ENCODE results near the gene HS6ST1. TPM values are rescaled to one million over a fixed set of nuclear protein-coding genes. Genes with fewer than 3 reads are reported as not detected.
A peak's percentile ranks its signal among the peaks of the same experiment; 100 is the strongest.

HS6ST1 gene
- total RNA-seq, 4 donors from 2014 or later: 16.1 to 38.6 (median 26.5) TPM

- Histone ChIP-seq H3K27ac (peak overlapping the region; percentile 60 to 92 (median 81)), H3K36me3 (no peaks in the 10 kb centered on the region), H3K4me1 (peaks cover 34 to 71% (median 47%) of the 10 kb centered on the region in 4 donors), H3K9me3 (no peaks in the 10 kb centered on the region), H3K4me3 (no peak overlapping the region), H3K27me3 (no peaks in the 10 kb centered on the region)
- in situ Hi-C loops (cut with MboI; ENCODE audit: low pct_ligation_motif_present in 1 of 4, low pct_unique_long_range_greater_than_20kb in 1 of 4, low sequenced_read_pairs in 3 of 4): no loop called here
- DNase-seq: peak; percentile 53
- TF ChIP-seq POLR2A (IDR thresholded peaks at IDR 0.05) (no peak), POLR2AphosphoS5 (IDR thresholded peaks at IDR 0.05) (peak in 1 of 3 donors; percentile 30), EP300 (IDR thresholded peaks at IDR 0.05; ENCODE audit: low read depth) (no peak), CTCF (IDR thresholded peaks at IDR 0.05) (no peak)
- intact Hi-C loops (cut with DNase I; ENCODE audit: low total_unique reads): loop anchor here (10.0 kb wide), 2 partner anchors 75 to 135 kb away; no protein-coding TSS in a partner anchor
- 40% methylated on average over 19 of the region's 19 CpGs; no CpG with 5 or more reads in 1 of the 2 donors for WGBS, 2 donors (ENCODE audit: low coverage in 1 of 2)
Measured at GRCh38 chr2:128309280-128310093, 9.2 kb downstream of the HS6ST1 start.

GRCh38 chr2:128308889-128309279 lies 9.8 kb downstream of the HS6ST1 start:
- TF ChIP-seq EP300 (IDR thresholded peaks at IDR 0.05; ENCODE audit: low read depth) (no peak), POLR2A (IDR thresholded peaks at IDR 0.05) (no peak), CTCF (IDR thresholded peaks at IDR 0.05) (no peak), POLR2AphosphoS5 (IDR thresholded peaks at IDR 0.05) (no peak)
- no peaks in the 10 kb centered on the region for H3K9me3 ChIP-seq
- no peak for DNase-seq
- no peak overlapping the region for H3K4me3 ChIP-seq
- in situ Hi-C loops (cut with MboI; ENCODE audit: low pct_ligation_motif_present in 1 of 4, low pct_unique_long_range_greater_than_20kb in 1 of 4, low sequenced_read_pairs in 3 of 4): no loop called here
- 30 to 94% methylated on average over 2 of the region's 2 CpGs for WGBS, 2 donors (ENCODE audit: low coverage in 1 of 2)
- H3K27me3 ChIP-seq: no peaks in the 10 kb centered on the region
- peaks cover 36 to 71% (median 47%) of the 10 kb centered on the region in 4 donors for H3K4me1 ChIP-seq
- H3K27ac ChIP-seq: peak overlapping the region; percentile 60 to 92 (median 81)
- no peaks in the 10 kb centered on the region for H3K36me3 ChIP-seq
- intact Hi-C loops (cut with DNase I; ENCODE audit: low total_unique reads): no loop called here

- H3K36me3 ChIP-seq: no peaks in the 10 kb centered on the region
- no peaks in the 10 kb centered on the region for H3K27me3 ChIP-seq
- no peak for DNase-seq
- H3K4me3 ChIP-seq: no peak overlapping the region
- H3K9me3 ChIP-seq: no peaks in the 10 kb centered on the region
- no peak for TF ChIP-seq CTCF (IDR thresholded peaks at IDR 0.05)
- no peak for TF ChIP-seq EP300 (IDR thresholded peaks at IDR 0.05; ENCODE audit: low read depth)
- TF ChIP-seq POLR2A (IDR thresholded peaks at IDR 0.05): no peak
- no peak for TF ChIP-seq POLR2AphosphoS5 (IDR thresholded peaks at IDR 0.05)
- 61% methylated on average over 5 of the region's 5 CpGs; no CpG with 5 or more reads in 1 of the 2 donors for WGBS, 2 donors (ENCODE audit: low coverage in 1 of 2)
- H3K4me1 ChIP-seq: peaks cover 36 to 66% (median 47%) of the 10 kb centered on the region in 4 donors
- in situ Hi-C loops (cut with MboI; ENCODE audit: low pct_ligation_motif_present in 1 of 4, low pct_unique_long_range_greater_than_20kb in 1 of 4, low sequenced_read_pairs in 3 of 4): no loop called here
- intact Hi-C loops (cut with DNase I; ENCODE audit: low total_unique reads): no loop called here
- H3K27ac ChIP-seq: peak overlapping the region; percentile 60 to 92 (median 81)
Measured at GRCh38 chr2:128308284-128308731, 10.4 kb downstream of the HS6ST1 start.

- H3K36me3 ChIP-seq: no peaks in the 10 kb centered on the region
- in situ Hi-C loops (cut with MboI; ENCODE audit: low pct_ligation_motif_present in 1 of 4, low pct_unique_long_range_greater_than_20kb in 1 of 4, low sequenced_read_pairs in 3 of 4) (no loop called here), intact Hi-C loops (cut with DNase I; ENCODE audit: low total_unique reads) (no loop called here)
- no peak overlapping the region for H3K4me3 ChIP-seq
- H3K9me3 ChIP-seq: no peaks in the 10 kb centered on the region
- TF ChIP-seq POLR2AphosphoS5 (IDR thresholded peaks at IDR 0.05): no peak
- no peak for TF ChIP-seq POLR2A (IDR thresholded peaks at IDR 0.05)
- no peak for TF ChIP-seq EP300 (IDR thresholded peaks at IDR 0.05; ENCODE audit: low read depth)
- TF ChIP-seq CTCF (IDR thresholded peaks at IDR 0.05): no peak
- DNase-seq: no peak
- peaks cover 36 to 64% (median 50%) of the 10 kb centered on the region in 4 donors for H3K4me1 ChIP-seq
- peak overlapping the region; percentile 60 to 92 (median 81) for H3K27ac ChIP-seq
- H3K27me3 ChIP-seq: no peaks in the 10 kb centered on the region
- WGBS, 2 donors (ENCODE audit: low coverage in 1 of 2): 73 to 78% methylated on average over 2 to 12 of the region's 12 CpGs
Measured at GRCh38 chr2:128307595-128307994, 11.1 kb downstream of the HS6ST1 start.
